ENCODE measurements around the gene CYP1A1. TPM values are rescaled to one million over a fixed set of nuclear protein-coding genes. Genes with fewer than 3 reads are reported as not detected.

The CYP1A1 gene
- total and polyA plus RNA-seq, 2 of the 4 experiments (the other 2 are of a cell fraction): under 0.01 to 0.03 TPM

- Histone ChIP-seq H3K4ac (ENCODE audit: low read depth, low read length) (no peak overlapping the region), H3K9ac (ENCODE audit: low read depth, low read length) (no peak overlapping the region), H3K23ac (ENCODE audit: low read depth, low read length) (no peak overlapping the region), H2BK5ac (ENCODE audit: low read depth, low read length, poor library complexity, severe bottlenecking) (no peak overlapping the region), H2AK9ac (replicated peaks; ENCODE audit: low read depth, low read length, poor library complexity) (no peak overlapping the region), H4K5ac (ENCODE audit: low read depth, low read length) (no peak overlapping the region), H4K20me1 (ENCODE audit: insufficient read depth, low read length) (peaks cover 34% of the 10 kb centered on the region; the same call in 1 of the 2 replicates), H3K27me3 (ENCODE audit: control insufficient read depth, insufficient read depth, low read length) (no peaks in the 10 kb centered on the region), H3K56ac (ENCODE audit: extremely low read depth, insufficient read depth, low read length) (no peak overlapping the region), H3K9me3 (ENCODE audit: control insufficient read depth, insufficient read depth, low read length) (no peaks in the 10 kb centered on the region), H3K9me1 (ENCODE audit: insufficient read depth, low read length) (peaks cover 6% of the 10 kb centered on the region; the same call in 1 of the 2 replicates), H3K4me3 (ENCODE audit: insufficient read depth, low read depth, low read length) (no peak overlapping the region), H3K18ac (ENCODE audit: low read depth, low read length) (no peak overlapping the region), H2AK5ac (ENCODE audit: low read depth, low read length) (no peak overlapping the region), H4K91ac (ENCODE audit: insufficient read depth, low read depth, low read length) (no peak overlapping the region), H2BK20ac (ENCODE audit: low read depth, low read length) (no peak overlapping the region), H4K8ac (ENCODE audit: low read depth in 2 of 2, low read length in 2 of 2) (no peak overlapping the region), H2BK15ac (ENCODE audit: low read depth, low read length) (no peak overlapping the region), H3K14ac (replicated peaks; ENCODE audit: low read depth, low read length) (no peak overlapping the region), H2AFZ (replicated peaks; ENCODE audit: low read length, poor library complexity) (no peak overlapping the region), H3K36me3 (ENCODE audit: control insufficient read depth, insufficient read depth, low read length) (peaks cover 15% of the 10 kb centered on the region), H3K4me2 (ENCODE audit: low read depth, low read length) (no peak overlapping the region), H3K79me1 (ENCODE audit: low read depth in 1 of 2, low read length in 2 of 2) (peaks cover 15 to 40% of the 10 kb centered on the region in 2 experiments), H3K4me1 (ENCODE audit: control insufficient read depth, insufficient read depth, low read length) (no peaks in the 10 kb centered on the region), H3K27ac (ENCODE audit: insufficient read depth, low read length) (no peak overlapping the region), H2BK120ac (ENCODE audit: low read depth, low read length) (no peak overlapping the region)
- in situ Hi-C loops (cut with MboI; ENCODE audit: low sequenced_read_pairs) (no loop called here), intact Hi-C loops (cut with micrococcal nuclease) (no loop called here), dilution Hi-C loops (cut with HindIII; ENCODE audit: low sequenced_read_pairs, unreplicated experiment) (no loop called here)
- DNase-seq (no peak), ATAC-seq (ENCODE audit: low read depth) (no peak)
- POLR2A ChIA-PET (ENCODE audit: unreplicated experiment): no interaction called here
- TF ChIP-seq RAD21 (IDR thresholded peaks at IDR 0.05; ENCODE audit: low read length): no peak
- TF ChIP-seq RCOR1 (IDR thresholded peaks at IDR 0.05; ENCODE audit: insufficient replicate concordance, low read length): no peak
- no peak for TF ChIP-seq FOS (IDR thresholded peaks at IDR 0.05; ENCODE audit: low read depth, low read length)
- no peak for TF ChIP-seq NFE2L2 (IDR thresholded peaks at IDR 0.05; ENCODE audit: low read depth, low read length)
- no peak for TF ChIP-seq CTCF (conservative IDR thresholded peaks at IDR 0.05; ENCODE audit: low read depth, low read length)
- no peak for TF ChIP-seq MXI1 (IDR thresholded peaks at IDR 0.05; ENCODE audit: borderline replicate concordance, low read depth, low read length)
- TF ChIP-seq BHLHE40 (IDR thresholded peaks at IDR 0.05; ENCODE audit: low read depth, low read length): no peak
- no peak for TF ChIP-seq POLR2A (IDR thresholded peaks at IDR 0.05; ENCODE audit: low read depth, low read length)
- TF ChIP-seq RFX5 (IDR thresholded peaks at IDR 0.05; ENCODE audit: low read depth, low read length): no peak
- no peak for TF ChIP-seq MAFK (IDR thresholded peaks at IDR 0.05; ENCODE audit: low read depth, low read length)
- no peak for TF ChIP-seq USF2 (IDR thresholded peaks at IDR 0.05; ENCODE audit: low read depth, low read length)
- no peak for TF ChIP-seq CHD1 (IDR thresholded peaks at IDR 0.05; ENCODE audit: low read depth, low read length)
- no peak for TF ChIP-seq CEBPB (IDR thresholded peaks at IDR 0.05; ENCODE audit: low read depth, low read length)
- TF ChIP-seq SMC3 (IDR thresholded peaks at IDR 0.05; ENCODE audit: low read depth, low read length): no peak
- no peak for TF ChIP-seq MAZ (IDR thresholded peaks at IDR 0.05; ENCODE audit: borderline replicate concordance, low read depth, low read length)
- TF ChIP-seq ELK1 (IDR thresholded peaks at IDR 0.05; ENCODE audit: borderline replicate concordance, low read depth, low read length): no peak
- CTCF ChIA-PET: no interaction called here
- BruUV-seq (replicated peaks): no TSS peak
- no CpG with 5 or more reads among the region's 7 CpGs for WGBS, 2 experiments (ENCODE audit: extremely low coverage in 2 of 2, insufficient read length in 1 of 2)
Observed at GRCh38 chr15:74676801-74677200, 48.5 kb downstream of the CYP1A1 start.

All from IMR-90 (cell line).